ENCODE results near the gene HOXA10. TPM values are rescaled to one million over a fixed set of nuclear protein-coding genes. Genes with fewer than 3 reads are reported as not detected.
A peak's percentile ranks its signal among the peaks of the same experiment; 100 is the strongest.

HOXA10 gene
- total and polyA plus RNA-seq, 11 donors: 0.06 to 0.36 (median 0.18) TPM; not detected in 8

DNA sequence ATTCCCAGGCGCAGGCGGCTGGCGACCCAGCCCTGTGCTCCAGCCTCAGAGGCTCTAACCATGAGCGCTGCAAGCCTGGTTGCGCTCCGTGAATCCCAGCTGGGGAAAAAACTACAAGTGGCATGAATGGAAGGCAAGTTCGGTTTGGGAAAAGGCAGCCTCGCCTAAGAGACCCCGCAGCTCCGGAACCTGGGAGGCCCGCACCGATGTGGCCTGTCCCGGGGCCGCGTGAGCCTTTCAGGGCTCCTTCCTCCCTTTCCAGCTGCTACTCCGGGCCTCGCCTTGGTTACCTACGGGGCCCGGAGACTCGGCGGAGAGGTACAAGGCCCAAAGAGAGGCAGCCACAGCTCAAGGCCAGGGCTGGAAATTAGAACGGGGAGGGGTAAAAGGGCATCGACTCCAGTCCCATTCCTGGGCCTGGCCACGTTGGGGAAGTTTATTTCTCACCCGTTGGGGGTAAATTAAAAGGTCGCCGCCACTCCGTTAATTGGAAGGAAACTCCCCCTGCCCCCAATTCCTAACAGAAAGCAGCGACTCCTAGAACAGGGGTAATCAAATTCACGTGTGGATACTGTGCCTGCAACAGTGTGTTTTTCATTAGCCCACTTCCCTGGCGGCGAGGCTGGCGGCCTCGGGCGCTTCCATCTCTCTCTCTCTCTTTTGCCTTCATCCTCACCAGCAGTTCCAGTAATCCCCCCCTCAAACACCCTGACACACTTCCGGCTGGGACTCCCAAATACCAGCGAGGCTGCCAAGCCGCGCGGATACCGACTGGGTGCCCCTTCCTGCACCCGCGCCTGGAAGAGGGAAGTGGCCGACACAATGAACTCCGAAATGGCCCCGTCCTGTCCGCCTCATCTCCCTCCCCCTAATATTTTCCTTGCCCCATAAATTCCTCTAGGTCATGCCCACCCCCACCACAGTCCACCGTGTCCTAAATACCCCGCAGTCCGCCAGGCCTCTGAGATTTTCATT, 7.3 kb downstream of the HOXA10 start:
- Histone ChIP-seq H3K27me3 (peaks cover 82 to 100% (median 99%) of the 10 kb centered on the region in 9 donors), H3K4me3 (peak overlapping the region in 2 of 12 donors; percentile 17 to 51), H3K36me3 (no peaks in the 10 kb centered on the region), H3K9me3 (no peaks in the 10 kb centered on the region), H3K27ac (peak overlapping the region in 1 of 12 donors; percentile 91), H3K4me1 (peaks cover 0 to 49% (median 7%) of the 10 kb centered on the region in 12 donors)
- intact Hi-C loops (cut with DNase I): loop anchor here in 7 of 10 donors (10.0 kb wide), 6 partner anchors 802 to 1312 kb away; no protein-coding TSS in a partner anchor
- 4 to 9% (median 6%) methylated on average over 43 to 50 of the region's 50 CpGs for WGBS, 4 donors
- TF ChIP-seq, protein P1, sequence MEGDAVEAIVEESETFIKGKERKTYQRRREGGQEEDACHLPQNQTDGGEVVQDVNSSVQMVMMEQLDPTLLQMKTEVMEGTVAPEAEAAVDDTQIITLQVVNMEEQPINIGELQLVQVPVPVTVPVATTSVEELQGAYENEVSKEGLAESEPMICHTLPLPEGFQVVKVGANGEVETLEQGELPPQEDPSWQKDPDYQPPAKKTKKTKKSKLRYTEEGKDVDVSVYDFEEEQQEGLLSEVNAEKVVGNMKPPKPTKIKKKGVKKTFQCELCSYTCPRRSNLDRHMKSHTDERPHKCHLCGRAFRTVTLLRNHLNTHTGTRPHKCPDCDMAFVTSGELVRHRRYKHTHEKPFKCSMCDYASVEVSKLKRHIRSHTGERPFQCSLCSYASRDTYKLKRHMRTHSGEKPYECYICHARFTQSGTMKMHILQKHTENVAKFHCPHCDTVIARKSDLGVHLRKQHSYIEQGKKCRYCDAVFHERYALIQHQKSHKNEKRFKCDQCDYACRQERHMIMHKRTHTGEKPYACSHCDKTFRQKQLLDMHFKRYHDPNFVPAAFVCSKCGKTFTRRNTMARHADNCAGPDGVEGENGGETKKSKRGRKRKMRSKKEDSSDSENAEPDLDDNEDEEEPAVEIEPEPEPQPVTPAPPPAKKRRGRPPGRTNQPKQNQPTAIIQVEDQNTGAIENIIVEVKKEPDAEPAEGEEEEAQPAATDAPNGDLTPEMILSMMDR (IDR thresholded peaks at IDR 0.05): no peak
- no peak for TF ChIP-seq POLR2A (IDR thresholded peaks at IDR 0.05)
- ATAC-seq (no peak), DNase-seq (peak in 2 of 5 donors; percentile 16 to 62)

DNA sequence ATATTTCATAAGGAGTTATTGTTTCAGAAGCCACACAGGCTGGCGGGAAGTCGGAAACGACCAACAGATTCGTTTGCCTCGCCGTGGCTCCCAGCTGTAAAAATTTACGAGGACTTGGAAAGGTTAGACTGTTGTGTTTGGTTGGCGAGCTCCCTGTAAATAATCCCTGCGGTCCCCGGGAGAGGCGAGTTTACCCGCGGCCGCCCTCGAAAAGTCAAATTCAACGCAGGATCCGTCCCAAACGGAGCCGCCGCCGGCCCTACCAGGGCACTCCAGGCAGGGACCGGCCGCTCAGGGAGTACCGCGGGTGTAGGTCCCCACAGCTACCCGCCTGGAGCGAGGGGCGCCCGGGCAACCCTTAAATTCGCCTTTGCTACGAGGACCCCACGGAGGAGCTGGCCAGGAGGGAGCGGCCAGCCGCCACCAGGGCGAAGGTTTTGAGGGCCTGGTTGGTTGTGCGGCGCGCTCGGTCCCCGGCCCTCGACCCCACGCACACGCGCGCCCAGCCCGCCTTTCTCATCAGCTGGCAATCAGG, 8.1 kb downstream of the HOXA10 start:
- Histone ChIP-seq H3K9me3 (no peaks in the 10 kb centered on the region), H3K4me3 (peak overlapping the region in 7 of 12 donors; percentile 4 to 51 (median 7)), H3K27ac (peak overlapping the region in 1 of 12 donors; percentile 91), H3K36me3 (no peaks in the 10 kb centered on the region), H3K27me3 (peaks cover 76 to 100% (median 99%) of the 10 kb centered on the region in 9 donors), H3K4me1 (peaks cover 0 to 53% (median 12%) of the 10 kb centered on the region in 12 donors)
- ATAC-seq (no peak), DNase-seq (peak in 1 of 5 donors; percentile 6)
- WGBS, 4 donors: 5 to 8% (median 7%) methylated on average over 21 to 46 of the region's 46 CpGs
- intact Hi-C loops (cut with DNase I): loop anchor here in 7 of 10 donors (10.0 kb wide), 6 partner anchors 801 to 1311 kb away; no protein-coding TSS in a partner anchor
- no peak for TF ChIP-seq POLR2A (IDR thresholded peaks at IDR 0.05)
- TF ChIP-seq, protein P1 (IDR thresholded peaks at IDR 0.05): no peak

DNA sequence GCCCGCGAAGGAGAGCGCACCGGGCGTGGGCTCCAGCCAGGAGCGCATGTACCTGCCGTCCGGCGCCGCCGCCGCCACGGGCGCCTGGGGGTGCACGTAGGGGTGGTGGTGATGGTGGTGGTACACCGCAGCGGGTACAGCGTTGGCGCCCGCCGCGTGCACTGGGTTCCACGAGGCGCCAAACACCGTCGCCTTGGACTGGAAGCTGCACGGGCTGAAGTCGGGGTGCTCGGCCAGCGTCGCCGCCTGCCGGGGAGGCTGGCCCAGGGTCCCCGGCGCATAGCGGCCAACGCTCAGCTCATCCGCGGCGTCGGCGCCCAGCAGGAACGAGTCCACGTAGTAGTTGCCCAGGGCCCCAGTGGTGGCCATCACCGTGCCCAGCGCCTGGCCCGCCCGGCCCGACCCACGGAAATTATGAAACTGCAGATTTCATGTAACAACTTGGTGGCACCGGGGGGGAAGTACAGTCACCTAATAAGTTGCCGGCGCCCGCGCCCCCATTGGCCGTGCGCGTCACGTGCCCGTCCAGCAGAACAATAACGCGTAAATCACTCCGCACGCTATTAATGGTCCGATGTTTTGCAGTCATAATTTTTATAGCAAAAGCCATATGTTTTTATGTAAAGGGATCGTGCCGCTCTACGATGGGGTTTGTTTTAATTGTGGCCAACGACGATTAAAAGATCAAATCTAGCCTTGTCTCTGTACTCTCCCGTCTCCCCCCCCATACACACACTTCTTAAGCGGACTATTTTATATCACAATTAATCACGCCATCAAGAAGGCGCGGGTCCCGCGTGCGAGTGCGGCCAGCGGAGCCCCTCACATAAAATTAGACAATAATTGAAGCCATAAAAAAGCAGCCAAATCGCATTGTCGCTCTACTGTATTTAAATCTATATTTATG, 8.8 kb downstream of the HOXA10 start, which contains the start of gene HOXA9:
TSS of gene HOXA9 (minus strand) at position 449 of the 907 bp plus-strand sequence. CDS start at position 369, 80 bp downstream.
- H3K4me1 ChIP-seq: peaks cover 0 to 60% (median 19%) of the 10 kb centered on the region in 12 donors
- 4 to 7% (median 6%) methylated on average over 50 to 82 of the region's 82 CpGs for WGBS, 4 donors
- peak within 1 kb of the TSS in 1 of 12 donors; percentile 91 for H3K27ac ChIP-seq
- no peaks in the 10 kb centered on the region for H3K36me3 ChIP-seq
- H3K9me3 ChIP-seq: no peaks in the 10 kb centered on the region
- no peak for ATAC-seq
- DNase-seq: peak in 2 of 5 donors; percentile 33 to 74
- intact Hi-C loops (cut with DNase I): loop anchor here in 7 of 10 donors (10.0 kb wide), 6 partner anchors 801 to 1311 kb away; no protein-coding TSS in a partner anchor
- TF ChIP-seq, protein P1 (IDR thresholded peaks at IDR 0.05): peak in 1 of 12 donors; percentile 8
- no peak for TF ChIP-seq POLR2A (IDR thresholded peaks at IDR 0.05)
- H3K27me3 ChIP-seq: peaks cover 79 to 100% (median 98%) of the 10 kb centered on the region in 9 donors
- peak within 1 kb of the TSS in 11 of 12 donors; percentile 6 to 51 (median 17) for H3K4me3 ChIP-seq

Data from heart left ventricle (tissue), 16 donors.